ENCODE measurements around the gene RIMOC1. TPM values are rescaled to one million over a fixed set of nuclear protein-coding genes. Genes with fewer than 3 reads are reported as not detected.

The RIMOC1 gene
- total RNA-seq, 4 donors from 2014 or later: 20.1 to 27.9 (median 24.6) TPM

DNA sequence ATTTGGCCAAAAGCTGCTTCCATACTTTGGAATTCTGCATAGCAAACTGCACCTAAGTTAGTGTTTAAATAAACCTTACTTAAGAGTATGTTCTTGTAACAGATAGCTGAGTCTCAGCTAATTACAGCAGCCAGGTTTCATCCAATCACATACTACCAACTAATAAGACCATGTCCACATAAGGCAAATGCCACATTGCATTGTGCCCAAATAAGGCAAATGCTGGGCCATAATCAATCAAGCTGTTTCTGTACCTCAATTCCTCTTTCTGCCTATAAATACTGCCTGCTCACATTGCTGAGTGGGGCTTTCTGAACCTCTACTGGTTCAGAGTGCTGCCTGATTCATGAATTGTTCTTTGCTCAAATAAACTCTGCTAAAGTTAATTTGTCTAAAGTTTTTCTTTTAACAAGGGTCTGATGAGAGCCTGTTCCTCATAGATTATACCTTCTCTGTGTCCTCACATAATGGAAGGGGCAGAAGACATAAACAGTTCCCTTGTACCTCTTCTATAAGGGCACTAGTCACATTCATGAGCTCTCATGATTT is 29.6 kb upstream of the RIMOC1 start:
- DNase-seq: no peak
- Histone ChIP-seq H3K27ac (no peak overlapping the region), H3K36me3 (no peaks in the 10 kb centered on the region), H3K27me3 (no peaks in the 10 kb centered on the region), H3K4me1 (peaks cover 12 to 20% of the 10 kb centered on the region in 2 donors), H3K9me3 (no peaks in the 10 kb centered on the region), H3K4me3 (replicated peaks in 1 of 3) (no peak overlapping the region)
- intact Hi-C loops (cut with DNase I): no loop called here
- TF ChIP-seq CTCF (IDR thresholded peaks at IDR 0.05) (no peak), POLR2A (IDR thresholded peaks at IDR 0.05) (no peak)

- Histone ChIP-seq H3K4me3 (replicated peaks in 1 of 3) (no peak overlapping the region), H3K36me3 (no peaks in the 10 kb centered on the region), H3K4me1 (peaks cover 12 to 20% of the 10 kb centered on the region in 2 donors), H3K27me3 (no peaks in the 10 kb centered on the region), H3K9me3 (no peaks in the 10 kb centered on the region), H3K27ac (no peak overlapping the region)
- no peak for TF ChIP-seq POLR2A (IDR thresholded peaks at IDR 0.05)
- TF ChIP-seq CTCF (IDR thresholded peaks at IDR 0.05): no peak
- intact Hi-C loops (cut with DNase I): no loop called here
- no peak for DNase-seq
Observed at GRCh38 chr5:41875121-41875520, 29.0 kb upstream of the RIMOC1 start.

GRCh38 chr5:41876678-41877077 is 27.5 kb upstream of the RIMOC1 start:
- no peak overlapping the region for H3K27ac ChIP-seq
- no peaks in the 10 kb centered on the region for H3K36me3 ChIP-seq
- intact Hi-C loops (cut with DNase I): no loop called here
- 49 to 61% methylated on average over 2 of the region's 2 CpGs for WGBS, 2 donors
- no peaks in the 10 kb centered on the region for H3K27me3 ChIP-seq
- H3K4me3 ChIP-seq (replicated peaks in 1 of 3): no peak overlapping the region
- no peak for DNase-seq
- no peak for TF ChIP-seq CTCF (IDR thresholded peaks at IDR 0.05)
- no peak for TF ChIP-seq POLR2A (IDR thresholded peaks at IDR 0.05)
- H3K9me3 ChIP-seq: no peaks in the 10 kb centered on the region
- H3K4me1 ChIP-seq: peaks cover under 1 to 9% of the 10 kb centered on the region in 2 donors

DNA sequence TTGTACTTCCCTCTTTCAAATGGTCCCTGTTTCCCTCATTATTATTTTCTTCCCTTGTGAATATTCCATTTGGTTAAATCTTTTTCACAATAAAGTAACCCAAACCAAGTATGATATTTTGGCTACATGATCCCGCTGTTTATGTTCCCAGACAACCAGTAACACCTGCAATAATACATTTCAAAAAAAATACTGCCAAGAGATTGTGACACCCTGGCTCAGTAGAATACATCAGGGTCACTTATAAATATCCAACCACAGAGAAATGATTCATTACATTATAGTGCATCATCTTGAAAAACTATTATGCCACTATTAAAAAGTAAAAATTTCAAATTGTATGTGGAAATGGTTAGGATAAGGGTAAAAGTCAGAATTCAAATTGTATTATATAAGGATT is 26.7 kb upstream of the RIMOC1 start:
- no peaks in the 10 kb centered on the region for H3K27me3 ChIP-seq
- no peak overlapping the region for H3K27ac ChIP-seq
- H3K4me1 ChIP-seq: peaks cover 0 to 2% of the 10 kb centered on the region in 2 donors
- intact Hi-C loops (cut with DNase I): no loop called here
- no peak for TF ChIP-seq POLR2A (IDR thresholded peaks at IDR 0.05)
- no peak for TF ChIP-seq CTCF (IDR thresholded peaks at IDR 0.05)
- H3K9me3 ChIP-seq: no peaks in the 10 kb centered on the region
- no peak overlapping the region for H3K4me3 ChIP-seq (replicated peaks in 1 of 3)
- 97 to 99% methylated on average over 1 of the region's 1 CpG for WGBS, 2 donors
- DNase-seq: no peak
- H3K36me3 ChIP-seq: no peaks in the 10 kb centered on the region

GRCh38 chr5:41878173-41878572 is 26.0 kb upstream of the RIMOC1 start:
- no peak overlapping the region for H3K4me3 ChIP-seq (replicated peaks in 1 of 3)
- WGBS, 2 donors: 81 to 82% methylated on average over 2 of the region's 2 CpGs

More at GRCh38 chr5:41878173-41878572, 26.0 kb upstream of the RIMOC1 start:
- no peak for DNase-seq
- H3K4me1 ChIP-seq: no peaks in the 10 kb centered on the region
- intact Hi-C loops (cut with DNase I): no loop called here
- H3K36me3 ChIP-seq: no peaks in the 10 kb centered on the region
- TF ChIP-seq CTCF (IDR thresholded peaks at IDR 0.05) (no peak), POLR2A (IDR thresholded peaks at IDR 0.05) (no peak)
- no peaks in the 10 kb centered on the region for H3K9me3 ChIP-seq
- H3K27me3 ChIP-seq: no peaks in the 10 kb centered on the region
- no peak overlapping the region for H3K27ac ChIP-seq

All from thyroid gland (tissue), 4 donors.